HepG2 (cell line): ENCODE results near the gene NUDT3. TPM values are rescaled to one million over a fixed set of nuclear protein-coding genes. Genes with fewer than 3 reads are reported as not detected.
A peak's percentile ranks its signal among the peaks of the same experiment; 100 is the strongest.

Experiments used
- ARID2 ChIP-seq: sonication (generic); formaldehyde crosslinking; IDR thresholded peaks from 2 replicates; pipeline ENCODE4 v1.8.1; 2022; ENCODE audit warnings: mild to moderate bottlenecking, missing genetic modification reagents, borderline replicate concordance
- BCL3 ChIP-seq: sonication (generic); formaldehyde crosslinking; IDR thresholded peaks from 2 replicates; pipeline ENCODE4 v1.5.1; 2020; ENCODE audit warnings: mild to moderate bottlenecking, missing genetic modification reagents, moderate library complexity
- ESRRA ChIP-seq: sonication (generic); formaldehyde crosslinking; IDR thresholded peaks from 2 replicates; pipeline ENCODE4 v1.5.1; 2020; ENCODE audit warnings: mild to moderate bottlenecking, low read depth, missing genetic modification reagents
- HMG20B ChIP-seq: conservative IDR thresholded peaks from 2 replicates; pipeline ENCODE4 v1.6.1; 2016; ENCODE audit warnings: missing genetic modification reagents, missing compliant biosample characterization
- KLF9 ChIP-seq: IDR thresholded peaks from 2 replicates; pipeline ENCODE4 v1.6.1; 2016; ENCODE audit warnings: low read depth
- MIER3 ChIP-seq: IDR thresholded peaks from 2 replicates; pipeline ENCODE4 v1.6.1; 2016; ENCODE audit warnings: missing compliant biosample characterization, borderline replicate concordance
- MYNN ChIP-seq: sonication (generic); formaldehyde crosslinking; IDR thresholded peaks from 2 replicates; pipeline ENCODE4 v1.4.0; 2020; ENCODE audit warnings: mild to moderate bottlenecking, low read depth, missing genetic modification reagents
- NFIC ChIP-seq: IDR thresholded peaks from 2 replicates; pipeline ENCODE4 v1.6.1; 2012; ENCODE audit warnings: mild to moderate bottlenecking, low read length, inconsistent platforms
- PRPF4 ChIP-seq: fragments of 200-400 bp; formaldehyde crosslinking; IDR thresholded peaks from 2 replicates; pipeline ENCODE4 v1.6.1; 2016; ENCODE audit warnings: low read length, low read depth; ENCODE audit not compliant: poor library complexity, severe bottlenecking
- RBM22 ChIP-seq: fragments of 200-400 bp; formaldehyde crosslinking; optimal IDR thresholded peaks from 2 replicates; pipeline ENCODE3; 2017; ENCODE audit warnings: mild to moderate bottlenecking, low read length, moderate library complexity
- RFX1 ChIP-seq: fragments of 450-650 bp; IDR thresholded peaks from 2 replicates; pipeline ENCODE4 v1.6.1; 2017
- SP1 ChIP-seq, 2 experiments: fragments of 450-650 bp in 1 of 2; sonication (generic) in 1 of 2; formaldehyde crosslinking in 1 of 2; IDR thresholded peaks; 2 replicates each; pipeline versions ENCODE4 v1.4.0 to v1.6.1; 2016 to 2020; ENCODE audit warnings: missing genetic modification reagents in 1 of 2
- SRSF1 ChIP-seq: fragments of 200-400 bp; formaldehyde crosslinking; optimal IDR thresholded peaks from 2 replicates; pipeline ENCODE3; 2017; ENCODE audit warnings: mild to moderate bottlenecking, low read depth, low read length, moderate library complexity
- ZNF225 ChIP-seq: sonication (generic); formaldehyde crosslinking; IDR thresholded peaks from 2 replicates; pipeline ENCODE4 v1.4.0; 2020; ENCODE audit warnings: mild to moderate bottlenecking, missing genetic modification reagents
- ZNF232 ChIP-seq: sonication (generic); formaldehyde crosslinking; IDR thresholded peaks from 2 replicates; pipeline ENCODE4 v1.4.0; 2020; ENCODE audit warnings: missing genetic modification reagents, borderline replicate concordance
- ZNF383 ChIP-seq: sonication (generic); formaldehyde crosslinking; IDR thresholded peaks from 2 replicates; pipeline ENCODE4 v1.4.0; 2020; ENCODE audit warnings: missing genetic modification reagents, mild to moderate bottlenecking, borderline replicate concordance
- ZNF564 ChIP-seq: sonication (generic); formaldehyde crosslinking; IDR thresholded peaks from 2 replicates; pipeline ENCODE4 v1.8.1; 2023; ENCODE audit warnings: mild to moderate bottlenecking, missing genetic modification reagents
- ZNF878 ChIP-seq: sonication (generic); formaldehyde crosslinking; IDR thresholded peaks from 2 replicates; pipeline ENCODE4 v1.8.1; 2023; ENCODE audit warnings: mild to moderate bottlenecking, missing genetic modification reagents, moderate library complexity
- ZSCAN20 ChIP-seq: sonication (generic); formaldehyde crosslinking; IDR thresholded peaks from 2 replicates; pipeline ENCODE4 v1.4.0; 2020; ENCODE audit warnings: missing genetic modification reagents, mild to moderate bottlenecking, borderline replicate concordance
- polyA plus RNA-seq, 8 experiments: library from polyadenylated mRNA; depleted of rRNA in 3 of 8; stranded (reverse) in 7 of 8; unstranded in 1 of 8; fragments of >200 nt; fragmentation: Illumina TruSeq in 4 of 8; extraction: Trizol in 4 of 8; gene quantifications; 2 replicates each; pipeline versions ENCODE4 v1.2.1 to v1.2.3, GENCODE V29; 2011 to 2016; ENCODE audit warnings: low read depth in 4 of 8, missing spikeins in 1 of 8, mixed read lengths in 1 of 8; ENCODE audit not compliant: insufficient read depth in 1 of 8
- total RNA-seq, 5 experiments: library from RNA; depleted of rRNA; stranded (reverse); fragments of >200 nt; fragmentation: Illumina TruSeq; extraction: Trizol; gene quantifications; 2 replicates each; pipeline ENCODE4 v1.2.3, GENCODE V29; 2016; ENCODE audit warnings: low read depth in 1 of 5
- TF ChIP-seq, protein P1 (sequence below): sonication (generic); formaldehyde crosslinking; IDR thresholded peaks from 2 replicates; pipeline ENCODE4 v1.4.0; 2020; ENCODE audit warnings: missing genetic modification reagents
- TF ChIP-seq, protein P2 (sequence below), 2 experiments: sonication (generic) in 1 of 2; formaldehyde crosslinking in 1 of 2; IDR thresholded peaks; 2 replicates each; pipeline versions ENCODE4 v1.4.0 to v1.6.1; 2018 to 2020; ENCODE audit warnings: missing genetic modification reagents in 2 of 2, borderline replicate concordance in 1 of 2, low read depth in 1 of 2, mild to moderate bottlenecking in 1 of 2, missing biosample characterization in 1 of 2
- TF ChIP-seq, protein P3 (sequence below): sonication (generic); formaldehyde crosslinking; IDR thresholded peaks from 2 replicates; pipeline ENCODE4 v1.8.0; 2023; ENCODE audit warnings: mild to moderate bottlenecking, missing genetic modification reagents

The NUDT3 gene
- total and polyA plus RNA-seq, 2 of the 13 experiments (the other 11 are each of a cell fraction or from before 2014, with no cell fraction given): 20.2 to 20.6 TPM

GRCh38 chr6:34392497-34393190 is at the start of gene NUDT3 (continued):
- TF ChIP-seq, protein P1, sequence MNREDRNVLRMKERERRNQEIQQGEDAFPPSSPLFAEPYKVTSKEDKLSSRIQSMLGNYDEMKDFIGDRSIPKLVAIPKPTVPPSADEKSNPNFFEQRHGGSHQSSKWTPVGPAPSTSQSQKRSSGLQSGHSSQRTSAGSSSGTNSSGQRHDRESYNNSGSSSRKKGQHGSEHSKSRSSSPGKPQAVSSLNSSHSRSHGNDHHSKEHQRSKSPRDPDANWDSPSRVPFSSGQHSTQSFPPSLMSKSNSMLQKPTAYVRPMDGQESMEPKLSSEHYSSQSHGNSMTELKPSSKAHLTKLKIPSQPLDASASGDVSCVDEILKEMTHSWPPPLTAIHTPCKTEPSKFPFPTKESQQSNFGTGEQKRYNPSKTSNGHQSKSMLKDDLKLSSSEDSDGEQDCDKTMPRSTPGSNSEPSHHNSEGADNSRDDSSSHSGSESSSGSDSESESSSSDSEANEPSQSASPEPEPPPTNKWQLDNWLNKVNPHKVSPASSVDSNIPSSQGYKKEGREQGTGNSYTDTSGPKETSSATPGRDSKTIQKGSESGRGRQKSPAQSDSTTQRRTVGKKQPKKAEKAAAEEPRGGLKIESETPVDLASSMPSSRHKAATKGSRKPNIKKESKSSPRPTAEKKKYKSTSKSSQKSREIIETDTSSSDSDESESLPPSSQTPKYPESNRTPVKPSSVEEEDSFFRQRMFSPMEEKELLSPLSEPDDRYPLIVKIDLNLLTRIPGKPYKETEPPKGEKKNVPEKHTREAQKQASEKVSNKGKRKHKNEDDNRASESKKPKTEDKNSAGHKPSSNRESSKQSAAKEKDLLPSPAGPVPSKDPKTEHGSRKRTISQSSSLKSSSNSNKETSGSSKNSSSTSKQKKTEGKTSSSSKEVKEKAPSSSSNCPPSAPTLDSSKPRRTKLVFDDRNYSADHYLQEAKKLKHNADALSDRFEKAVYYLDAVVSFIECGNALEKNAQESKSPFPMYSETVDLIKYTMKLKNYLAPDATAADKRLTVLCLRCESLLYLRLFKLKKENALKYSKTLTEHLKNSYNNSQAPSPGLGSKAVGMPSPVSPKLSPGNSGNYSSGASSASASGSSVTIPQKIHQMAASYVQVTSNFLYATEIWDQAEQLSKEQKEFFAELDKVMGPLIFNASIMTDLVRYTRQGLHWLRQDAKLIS (CRISPR knock-in tag): no peak
- TF ChIP-seq PRPF4 (no peak), MYNN (CRISPR knock-in tag) (no peak), RFX1 (no peak), ZNF383 (CRISPR knock-in tag) (0 out of 2 replicates have a peak, but pooled peaks have one; percentile 53), BCL3 (CRISPR knock-in tag) (no peak; the same call in 1 of the 2 replicates), ESRRA (peak; percentile 98), SRSF1 (peak; percentile 100), ARID2 (no peak), NFIC (no peak), MIER3 (CRISPR knock-in tag) (peak; percentile 87), ZSCAN20 (CRISPR knock-in tag) (peak; percentile 61; the same call in 1 of the 2 replicates), SP1 (IDR thresholded peaks at IDR 0.05) (no peak), SP1 (CRISPR knock-in tag; IDR thresholded peaks at IDR 0.05) (peak; percentile 70), HMG20B (CRISPR knock-in tag) (peak; percentile 81), ZNF564 (CRISPR knock-in tag) (peak; percentile 76; the same call in 1 of the 2 replicates), RBM22 (no peak), ZNF225 (CRISPR knock-in tag) (no peak), ZNF232 (no peak), KLF9 (CRISPR knock-in tag) (peak; percentile 77; the same call in 1 of the 2 replicates), ZNF878 (CRISPR knock-in tag) (no peak; the same call in 1 of the 2 replicates)
- TF ChIP-seq, protein P2, sequence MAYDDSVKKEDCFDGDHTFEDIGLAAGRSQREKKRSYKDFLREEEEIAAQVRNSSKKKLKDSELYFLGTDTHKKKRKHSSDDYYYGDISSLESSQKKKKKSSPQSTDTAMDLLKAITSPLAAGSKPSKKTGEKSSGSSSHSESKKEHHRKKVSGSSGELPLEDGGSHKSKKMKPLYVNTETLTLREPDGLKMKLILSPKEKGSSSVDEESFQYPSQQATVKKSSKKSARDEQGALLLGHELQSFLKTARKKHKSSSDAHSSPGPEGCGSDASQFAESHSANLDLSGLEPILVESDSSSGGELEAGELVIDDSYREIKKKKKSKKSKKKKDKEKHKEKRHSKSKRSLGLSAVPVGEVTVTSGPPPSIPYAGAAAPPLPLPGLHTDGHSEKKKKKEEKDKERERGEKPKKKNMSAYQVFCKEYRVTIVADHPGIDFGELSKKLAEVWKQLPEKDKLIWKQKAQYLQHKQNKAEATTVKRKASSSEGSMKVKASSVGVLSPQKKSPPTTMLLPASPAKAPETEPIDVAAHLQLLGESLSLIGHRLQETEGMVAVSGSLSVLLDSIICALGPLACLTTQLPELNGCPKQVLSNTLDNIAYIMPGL (CRISPR knock-in tag; IDR thresholded peaks at IDR 0.05; ENCODE audit: borderline replicate concordance in 1 of 2, low read depth in 1 of 2): peak in 1 of 2 experiments; percentile 97
- TF ChIP-seq, protein P3, sequence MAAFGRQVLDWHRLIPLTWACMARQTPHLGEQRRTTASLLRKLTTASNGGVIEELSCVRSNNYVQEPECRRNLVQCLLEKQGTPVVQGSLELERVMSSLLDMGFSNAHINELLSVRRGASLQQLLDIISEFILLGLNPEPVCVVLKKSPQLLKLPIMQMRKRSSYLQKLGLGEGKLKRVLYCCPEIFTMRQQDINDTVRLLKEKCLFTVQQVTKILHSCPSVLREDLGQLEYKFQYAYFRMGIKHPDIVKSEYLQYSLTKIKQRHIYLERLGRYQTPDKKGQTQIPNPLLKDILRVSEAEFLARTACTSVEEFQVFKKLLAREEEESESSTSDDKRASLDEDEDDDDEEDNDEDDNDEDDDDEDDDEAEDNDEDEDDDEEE (CRISPR knock-in tag): no peak
